Stimulated activated CD8-positive, alpha-beta memory T cell treated with anti-CD3 and anti-CD28 coated beads, Interleukin-15, amount 100 ng/mL, for 48 hours (primary cell): ENCODE data around the gene DRC1.

ENCODE experiments used
- DNase-seq, 2 donors: peaks; one replicate each; pipeline ENCODE4 v3.0.0-alpha.2; 2020; ENCODE audit warnings: low read depth in 2 of 2

DRC1 gene

DNA sequence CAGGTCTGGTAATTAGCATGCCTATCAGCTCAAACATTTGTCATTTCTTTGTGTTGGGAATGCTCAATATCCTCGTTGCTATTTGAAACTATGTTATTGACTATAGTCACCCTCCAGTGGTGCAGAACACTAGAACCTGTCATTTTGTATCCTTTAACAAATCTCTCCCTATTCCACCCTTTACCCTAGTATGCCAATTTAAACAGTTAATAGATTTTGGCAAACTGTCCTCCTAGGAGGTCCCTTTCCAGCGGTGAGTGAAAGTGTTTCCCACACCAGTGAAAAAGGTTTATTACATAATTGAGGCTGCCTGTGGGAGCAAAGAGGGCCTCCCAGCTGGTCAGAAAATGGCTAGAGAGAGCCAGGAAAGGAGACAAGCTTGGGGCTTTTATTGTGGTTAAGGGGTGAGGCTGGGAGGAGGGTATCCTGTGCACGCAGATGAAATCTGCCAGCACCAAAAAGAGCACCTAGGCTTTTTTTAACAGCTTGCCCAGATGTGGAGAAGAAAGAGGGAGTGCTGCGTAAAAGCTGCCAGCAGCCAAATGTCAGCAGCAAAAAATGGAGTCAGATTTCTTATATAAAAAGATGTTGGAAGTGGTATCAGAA is 1.8 kb upstream of the DRC1 start:
- no peak for DNase-seq

DNA sequence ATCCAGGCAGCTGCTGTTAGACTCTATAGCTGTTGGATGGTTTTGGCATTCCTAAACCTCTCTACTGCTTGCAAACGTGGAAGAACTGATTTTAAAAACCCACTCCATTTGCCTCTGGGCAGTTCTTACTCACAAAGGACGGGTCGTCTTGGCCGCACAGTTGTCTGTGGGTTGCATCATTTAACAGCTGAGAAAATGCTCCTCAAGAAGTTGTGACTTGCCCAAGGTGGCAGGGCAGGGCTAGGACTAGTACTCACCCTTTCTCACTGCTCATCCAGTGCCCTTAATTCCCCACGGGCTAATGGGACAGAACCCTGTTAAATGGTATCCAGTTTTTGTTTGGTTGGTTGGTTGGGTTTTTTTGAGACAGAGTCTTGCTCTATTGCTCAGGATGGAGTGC is 997 bp upstream of the DRC1 start:
- no peak for DNase-seq

DNA sequence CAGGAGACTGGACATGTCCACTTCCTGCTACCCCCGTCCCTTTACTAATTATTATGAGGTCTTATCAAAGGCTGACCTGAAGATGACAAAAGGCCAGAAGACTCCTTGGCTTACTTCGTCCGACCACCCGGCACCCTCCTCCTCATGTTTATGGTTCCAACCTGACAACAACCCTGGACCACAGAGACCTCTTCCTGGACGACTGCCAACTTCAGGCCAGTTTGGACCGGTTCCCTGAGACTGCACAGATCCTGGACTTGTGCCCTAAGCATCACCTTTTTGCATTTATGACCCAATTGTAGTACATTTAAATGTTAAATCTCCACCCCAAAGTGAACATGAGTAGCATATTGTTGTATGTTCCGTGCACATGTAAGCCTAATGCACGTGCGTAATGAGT is 5.8 kb downstream of the DRC1 start:
- no peak for DNase-seq

DNA sequence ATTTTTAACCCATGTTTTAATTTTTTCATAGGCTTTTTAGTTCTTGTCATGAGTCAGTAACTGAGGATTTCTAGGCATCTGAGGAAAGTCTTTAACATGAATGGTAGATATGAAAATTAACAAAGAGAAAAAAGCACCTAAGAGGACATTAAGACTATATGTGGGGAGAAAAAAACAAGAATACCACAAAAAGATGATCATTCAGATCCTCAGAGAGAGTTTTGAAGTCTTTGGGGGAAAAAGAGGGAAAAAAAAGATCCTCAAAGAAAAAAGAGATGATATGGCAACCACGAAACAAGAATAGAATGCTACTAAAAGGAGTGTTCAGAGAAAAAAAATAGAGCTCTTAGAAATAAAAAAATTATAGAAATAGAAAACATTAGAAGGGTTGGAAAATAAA is 8.1 kb downstream of the DRC1 start:
- DNase-seq, result no peak

DNA sequence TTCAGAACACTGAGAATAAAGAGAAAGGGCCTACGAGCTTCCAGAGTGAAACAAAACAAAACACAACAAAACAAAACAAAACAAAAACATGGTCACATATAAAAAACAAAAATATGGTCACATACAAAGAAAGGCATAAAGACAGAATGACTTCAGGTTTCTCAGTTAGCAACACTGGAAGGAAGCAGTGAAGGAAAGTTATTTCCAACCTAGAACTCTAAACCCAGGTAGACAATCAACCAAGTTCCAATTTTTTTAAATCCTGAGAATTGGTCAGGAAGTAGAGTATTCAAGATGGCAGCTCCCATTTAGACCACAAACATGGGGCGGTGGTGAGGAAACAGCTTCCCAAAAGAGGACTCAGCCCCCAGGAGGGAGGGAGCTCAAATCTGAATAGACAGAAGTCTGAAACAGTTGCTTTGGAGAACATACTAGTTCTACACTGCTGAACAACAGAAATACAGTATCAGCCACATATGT is 9.1 kb downstream of the DRC1 start:
- DNase-seq, result no peak

DNA sequence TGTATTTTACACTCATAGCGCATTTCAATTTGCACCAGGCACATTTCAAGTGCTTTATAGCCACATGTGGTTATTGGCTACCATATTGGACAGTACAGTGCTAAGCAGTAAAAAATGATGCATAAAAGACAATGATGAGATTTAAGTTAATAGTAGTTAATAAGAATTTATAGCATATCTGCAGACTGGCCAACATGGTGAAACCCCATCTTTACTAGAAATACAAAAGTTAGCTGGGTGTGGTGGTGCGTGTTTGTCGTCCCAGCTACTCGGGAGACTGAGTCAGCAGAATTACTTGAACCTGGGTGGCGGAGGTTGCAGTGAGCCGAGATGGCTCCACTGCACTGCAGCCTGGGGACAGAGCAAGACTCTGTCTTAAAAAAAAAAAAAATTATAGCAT is 9.7 kb downstream of the DRC1 start:
- no peak for DNase-seq

DNA sequence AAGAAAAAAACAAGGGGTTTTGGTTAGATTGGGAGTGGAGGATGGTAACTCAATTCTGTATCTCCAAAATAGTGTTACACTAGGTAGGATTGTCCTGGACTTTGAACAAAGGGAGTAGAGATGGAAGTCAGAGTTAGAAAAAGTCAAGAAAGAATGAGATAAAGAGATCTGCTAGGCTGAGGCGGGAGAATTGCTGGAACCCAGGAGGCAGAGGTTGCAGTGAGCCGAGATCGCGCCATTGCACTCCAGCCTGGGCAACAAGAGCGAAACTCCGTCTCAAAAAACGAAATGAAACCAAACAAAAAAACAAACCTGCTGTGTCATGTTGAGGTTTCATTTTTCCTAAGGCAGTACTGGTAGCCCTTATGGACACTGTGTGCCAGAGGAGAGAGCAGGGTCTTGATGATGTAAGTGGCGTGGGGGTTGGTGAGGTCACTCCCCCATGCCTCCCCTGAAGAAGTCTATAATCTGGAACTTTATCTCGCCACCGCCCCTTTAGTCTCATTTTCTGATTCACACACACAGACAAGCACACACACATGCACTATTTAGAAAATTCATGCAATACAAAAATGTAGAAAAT is 10.5 kb downstream of the DRC1 start:
- DNase-seq, result peak in 1 of 2 donors; percentile 5

DNA sequence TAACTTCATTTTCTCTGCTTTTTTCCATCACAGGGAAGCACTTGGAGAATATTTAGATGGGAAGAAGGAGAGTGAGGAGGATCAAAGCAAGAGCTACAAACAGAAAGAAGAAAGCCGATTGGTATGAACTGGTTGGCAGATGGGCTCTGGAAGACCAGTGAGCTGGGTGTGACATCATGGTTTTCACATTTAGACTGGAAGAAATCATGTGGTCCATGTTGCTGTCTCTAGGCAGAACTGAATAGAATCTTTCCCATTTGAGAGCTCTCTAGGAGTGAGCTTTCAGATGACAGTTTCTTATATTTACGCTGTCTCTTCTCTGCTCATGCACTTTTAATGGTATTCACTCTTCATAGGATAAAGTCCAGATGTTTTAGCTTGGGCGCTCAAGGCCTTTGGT is 12.6 kb downstream of the DRC1 start:
- DNase-seq, result no peak

DNA sequence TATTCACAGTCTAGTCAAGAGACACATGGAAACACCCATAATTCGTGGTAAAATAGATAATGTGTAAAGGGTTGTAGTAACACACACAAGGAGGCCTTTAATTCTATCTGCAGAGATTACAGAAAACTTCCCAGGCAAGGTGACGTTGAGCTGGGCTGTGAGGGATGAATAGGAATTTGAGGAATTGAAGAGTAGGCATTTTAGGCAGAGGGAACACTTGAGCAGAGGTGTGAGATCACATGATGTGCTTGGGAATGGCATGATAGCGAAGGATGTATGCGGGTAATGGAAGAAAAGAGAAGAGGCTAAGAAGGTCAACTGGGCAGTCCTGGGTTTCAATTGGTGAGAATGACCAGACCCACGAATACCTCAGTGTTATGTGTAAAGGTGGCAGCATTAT is 20.2 kb downstream of the DRC1 start:
- DNase-seq, result no peak

DNA sequence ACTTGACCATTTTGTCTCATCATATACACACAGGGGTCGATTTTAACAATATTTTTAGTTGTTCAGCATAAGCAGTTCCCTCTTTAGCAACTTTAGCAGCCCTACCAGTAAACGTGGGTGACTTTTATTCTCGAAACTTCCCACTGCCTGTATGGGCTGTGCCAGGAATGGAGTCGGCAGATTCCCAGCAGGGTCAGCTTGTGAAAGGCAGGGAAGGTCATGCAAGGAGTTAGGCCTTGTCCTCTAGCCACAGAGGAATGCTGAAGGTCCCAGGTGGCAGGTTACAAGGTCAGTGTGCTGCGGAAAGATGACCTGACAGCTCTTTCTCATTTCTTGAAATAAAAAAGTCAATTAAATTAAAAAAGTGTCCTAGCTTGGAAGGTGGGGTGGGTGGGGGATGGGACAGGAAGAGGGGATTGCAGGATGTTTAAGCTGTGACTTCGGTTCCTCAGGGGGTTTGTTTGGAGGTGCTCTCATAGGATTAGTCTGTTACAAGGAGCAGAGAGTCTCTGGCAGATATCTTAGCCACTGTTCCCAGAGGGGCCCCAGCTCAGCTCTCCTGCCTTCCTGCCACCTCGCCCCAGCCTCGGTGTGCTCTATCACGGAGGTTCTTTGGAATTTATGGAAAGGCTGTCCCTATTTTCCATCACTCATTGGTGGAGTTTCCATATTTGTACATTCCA is 21.4 kb downstream of the DRC1 start:
- no peak for DNase-seq

DNA sequence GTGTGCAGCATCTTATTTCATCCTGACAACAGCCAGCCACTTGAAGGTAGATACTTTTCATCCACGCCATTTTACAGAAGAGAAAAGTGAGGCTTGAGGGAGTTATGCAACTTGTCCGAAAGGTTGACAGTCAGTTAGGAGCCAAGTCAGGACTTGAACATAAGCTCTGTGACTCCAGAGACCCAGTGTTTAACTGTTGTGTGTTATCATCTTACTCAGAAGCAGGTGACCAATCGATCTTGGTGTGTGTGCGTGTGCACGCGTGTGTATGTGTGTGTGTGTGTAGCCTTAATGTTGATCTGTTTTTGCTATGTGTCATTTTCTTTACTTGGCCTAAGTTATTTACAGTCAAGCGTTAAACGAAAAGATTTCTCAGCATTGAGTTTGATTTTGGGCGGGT is 22.0 kb downstream of the DRC1 start:
- no peak for DNase-seq

DNA sequence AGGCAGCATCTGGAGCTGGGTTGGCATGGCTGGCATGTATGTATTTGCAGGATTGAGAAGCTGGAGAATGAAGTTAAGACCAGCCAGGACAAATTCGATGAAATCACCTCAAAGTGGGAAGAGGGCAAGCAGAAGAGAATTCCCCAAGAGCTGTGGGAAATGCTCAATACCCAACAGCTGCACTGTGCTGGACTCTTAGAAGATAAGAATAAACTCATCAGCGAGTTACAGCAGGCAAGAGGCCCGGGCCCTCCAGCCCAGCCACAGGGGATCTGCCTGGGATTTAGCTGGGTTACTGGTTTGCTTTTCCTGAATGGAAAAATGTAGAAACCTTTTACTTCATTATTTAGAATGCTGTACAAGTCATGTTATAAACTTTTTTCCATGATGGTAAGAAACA is 22.5 kb downstream of the DRC1 start:
- DNase-seq, result no peak

DNA sequence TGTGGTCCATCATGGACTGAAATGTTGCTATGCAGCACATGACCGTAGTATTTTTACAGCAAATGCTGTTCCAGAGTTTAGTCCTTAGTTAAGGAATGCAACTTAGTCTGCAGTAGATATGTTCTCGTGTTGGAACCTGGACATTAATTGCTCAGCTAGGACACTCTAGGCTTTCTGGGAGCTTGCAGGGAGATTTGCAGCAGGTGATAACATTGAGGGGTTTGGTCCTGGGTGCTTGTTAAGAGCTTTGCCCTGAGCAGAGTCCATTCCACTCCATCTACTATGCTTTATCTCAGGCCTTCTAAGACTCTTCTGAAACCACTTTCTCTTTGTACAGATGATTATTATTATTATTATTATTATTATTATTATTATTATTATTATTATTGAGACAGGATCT is 27.1 kb downstream of the DRC1 start:
- no peak for DNase-seq

DNA sequence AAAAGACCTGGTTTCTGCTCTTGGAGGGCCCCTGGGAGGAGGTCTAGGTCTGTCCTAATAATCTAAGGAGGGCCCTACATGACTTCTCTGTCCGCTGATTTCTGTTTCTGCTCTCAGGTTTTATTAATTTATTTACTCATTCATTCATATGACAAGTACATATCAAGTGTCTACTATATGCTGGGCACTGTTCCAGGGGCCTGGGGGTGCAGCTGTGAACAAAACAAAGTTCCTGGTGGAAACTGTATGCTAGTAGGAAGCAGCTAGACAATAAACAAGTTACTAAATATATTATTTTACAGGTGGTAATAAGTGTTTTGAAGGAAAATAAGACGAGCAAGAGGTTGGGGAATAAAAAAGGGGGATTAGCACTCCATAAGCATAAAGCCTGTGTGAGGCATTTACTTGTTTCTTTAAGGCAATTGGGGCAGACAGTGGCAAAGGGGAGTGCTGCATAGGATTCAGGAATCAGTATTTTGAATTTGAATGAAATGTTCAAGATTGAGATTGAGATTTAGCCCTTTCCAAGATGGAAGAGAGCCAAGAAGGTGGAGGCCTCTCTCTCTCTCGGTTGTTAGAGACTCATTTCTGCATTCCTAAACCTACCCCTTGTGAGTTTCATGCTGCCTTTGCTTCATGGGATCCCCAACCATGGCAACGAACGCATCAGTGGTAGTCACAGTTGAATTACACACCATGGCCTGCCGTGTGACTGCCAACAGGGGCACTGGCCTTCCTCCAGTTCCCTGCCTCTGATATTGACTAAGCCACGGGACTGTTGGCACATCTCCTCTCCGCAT is 28.3 kb downstream of the DRC1 start:
- no peak for DNase-seq

DNA sequence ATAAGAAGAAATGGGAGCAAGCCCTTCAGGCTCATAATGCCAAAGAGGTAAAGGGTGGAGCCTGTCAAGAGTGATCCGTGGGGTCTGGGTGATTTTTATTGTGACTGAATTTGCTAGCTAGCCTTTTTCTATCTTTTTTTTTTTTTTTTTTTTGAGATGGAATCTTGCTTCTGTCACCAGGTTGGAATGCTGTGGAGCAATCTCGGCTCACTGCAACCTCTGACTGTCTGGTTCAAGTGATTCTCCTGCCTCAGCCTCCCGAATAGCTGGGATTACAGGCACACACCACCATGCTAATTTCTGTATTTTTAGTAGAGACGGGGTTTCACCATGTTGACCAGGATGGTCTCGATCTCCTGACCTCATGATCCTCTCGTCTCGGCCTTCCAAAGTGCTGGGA is 29.1 kb downstream of the DRC1 start:
- no peak for DNase-seq

DNA sequence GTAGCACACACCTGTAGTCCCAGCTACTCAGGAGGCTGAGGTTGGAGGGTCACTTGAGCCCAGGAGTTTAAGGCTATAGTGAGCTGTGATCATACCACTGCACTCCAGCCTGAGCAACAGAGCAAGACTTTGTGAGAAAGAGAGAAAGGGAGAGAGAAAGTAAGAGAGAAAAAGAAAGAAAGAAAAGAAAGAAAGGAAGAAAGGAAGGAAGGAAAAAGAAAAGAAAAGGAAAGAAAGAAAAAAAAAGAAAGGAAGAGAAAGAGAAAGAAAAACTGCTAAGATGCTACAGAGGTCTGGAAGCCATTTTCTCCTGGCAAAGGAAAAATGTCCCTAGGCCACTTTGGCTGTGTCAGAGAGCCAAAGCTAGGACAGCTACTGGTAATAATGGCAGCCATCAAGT is 30.6 kb downstream of the DRC1 start:
- no peak for DNase-seq

DNA sequence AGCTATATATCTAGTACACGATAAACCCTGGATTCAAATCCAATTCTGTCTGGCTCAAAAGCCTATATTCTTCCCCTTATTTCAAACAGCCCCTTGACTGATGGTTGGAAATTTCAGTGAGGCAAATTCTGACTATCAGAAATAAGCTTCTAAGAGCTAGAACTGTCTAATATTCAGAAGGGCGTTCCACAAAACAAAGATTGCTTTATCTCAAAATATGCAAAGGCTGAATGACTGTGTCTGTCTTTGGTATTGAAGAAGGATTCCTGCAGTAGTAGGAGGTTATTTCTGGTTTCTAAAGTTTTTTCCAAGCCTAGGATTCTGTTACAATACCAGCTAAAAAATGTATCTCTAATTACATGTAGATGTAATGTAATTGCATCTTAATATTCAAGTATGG is 31.1 kb downstream of the DRC1 start:
- no peak for DNase-seq

DNA sequence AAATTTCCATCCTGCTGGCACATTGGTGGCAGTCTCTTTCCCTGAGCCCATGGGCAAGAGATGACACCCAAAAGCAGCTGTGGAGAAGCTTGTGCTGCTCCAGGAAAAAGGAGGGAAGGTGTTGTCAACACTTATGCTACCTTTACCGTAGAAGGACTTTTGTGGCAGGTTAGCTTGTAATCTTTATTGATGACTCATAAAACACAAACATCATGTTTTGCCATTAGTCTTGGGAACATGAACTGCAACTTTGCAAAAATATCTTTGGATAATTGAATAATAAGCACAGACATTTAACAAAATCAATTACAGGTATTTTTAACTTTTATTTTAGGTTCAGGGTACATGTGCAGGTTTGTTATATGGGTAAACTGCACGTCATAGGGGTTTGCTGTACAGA is 33.4 kb downstream of the DRC1 start:
- no peak for DNase-seq

DNA sequence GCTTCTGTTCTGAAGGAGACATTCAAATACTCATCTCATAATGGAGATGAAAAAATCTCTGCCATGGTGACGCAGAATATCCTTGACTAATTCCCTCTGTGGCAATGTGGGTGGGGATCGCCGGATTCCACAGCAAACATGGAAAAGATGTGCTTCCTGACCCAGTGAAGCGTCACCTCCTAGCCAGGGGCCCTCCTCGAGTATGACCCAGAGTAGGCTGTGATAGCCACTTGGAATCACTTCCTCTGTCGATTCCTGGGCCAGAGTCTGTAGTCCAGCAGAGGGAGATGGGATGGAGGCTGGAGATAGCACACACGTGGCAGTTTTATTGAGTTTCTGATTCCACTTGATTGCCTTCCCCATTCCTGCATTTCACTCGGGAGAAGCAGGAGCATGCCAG is 36.8 kb downstream of the DRC1 start:
- no peak for DNase-seq

DNA sequence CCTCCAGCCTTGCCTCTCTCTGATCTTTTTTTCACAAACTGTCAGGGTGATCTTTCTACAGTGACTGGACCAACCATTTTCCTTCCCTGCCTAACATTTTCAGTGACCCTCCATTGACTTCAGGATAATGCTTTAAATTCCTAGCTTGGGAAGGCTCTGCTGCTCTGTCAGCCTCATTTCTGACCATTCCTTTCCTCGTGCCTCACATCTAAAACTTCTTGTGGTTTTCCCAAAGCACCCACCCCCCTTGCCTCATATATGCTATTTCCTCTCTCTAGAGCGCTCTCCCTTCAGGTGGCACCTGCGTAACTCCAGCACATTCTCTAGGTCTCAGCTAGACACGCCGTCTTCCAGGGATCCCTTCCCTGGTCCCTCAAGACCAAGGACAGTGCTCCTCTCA is 37.2 kb downstream of the DRC1 start:
- no peak for DNase-seq

DNA sequence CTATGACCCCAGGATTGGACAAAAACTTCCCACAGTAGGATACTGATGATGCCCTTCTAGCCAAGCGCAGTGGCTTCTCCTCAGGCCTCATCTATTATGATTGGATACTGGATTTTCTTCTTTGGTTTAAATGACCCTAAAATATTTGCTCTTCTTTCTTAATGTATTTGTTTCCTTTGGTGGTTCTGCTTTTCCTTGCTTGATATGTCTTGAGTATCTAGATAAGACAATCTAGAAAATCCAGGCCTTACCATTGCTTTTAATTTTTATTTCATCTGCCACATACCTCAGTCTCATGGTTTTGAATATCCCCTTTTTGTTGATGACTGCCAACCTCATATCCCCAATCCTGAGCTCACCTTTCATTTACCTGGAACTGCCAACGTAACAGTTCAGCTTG is 40.6 kb downstream of the DRC1 start:
- no peak for DNase-seq

DNA sequence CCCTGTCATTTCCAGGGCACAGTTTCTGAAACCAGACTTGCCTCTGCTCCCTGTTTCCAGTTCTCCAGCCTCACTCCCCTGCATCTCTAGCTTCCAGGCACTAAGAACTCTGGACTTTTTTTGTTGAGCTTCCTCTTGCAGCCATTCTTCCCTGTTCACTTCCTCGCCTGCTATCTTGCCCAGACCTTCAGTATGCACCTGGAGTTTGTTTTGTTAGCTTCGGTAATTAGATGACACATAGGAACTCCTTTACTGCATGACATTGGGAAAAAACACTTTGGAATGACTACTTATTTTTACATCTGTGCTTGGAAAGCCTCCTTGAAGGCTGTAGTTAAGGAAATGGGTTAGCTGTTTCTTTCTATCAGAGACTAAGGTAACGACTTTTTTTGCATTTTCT is 41.0 kb downstream of the DRC1 start:
- DNase-seq, result no peak

DNA sequence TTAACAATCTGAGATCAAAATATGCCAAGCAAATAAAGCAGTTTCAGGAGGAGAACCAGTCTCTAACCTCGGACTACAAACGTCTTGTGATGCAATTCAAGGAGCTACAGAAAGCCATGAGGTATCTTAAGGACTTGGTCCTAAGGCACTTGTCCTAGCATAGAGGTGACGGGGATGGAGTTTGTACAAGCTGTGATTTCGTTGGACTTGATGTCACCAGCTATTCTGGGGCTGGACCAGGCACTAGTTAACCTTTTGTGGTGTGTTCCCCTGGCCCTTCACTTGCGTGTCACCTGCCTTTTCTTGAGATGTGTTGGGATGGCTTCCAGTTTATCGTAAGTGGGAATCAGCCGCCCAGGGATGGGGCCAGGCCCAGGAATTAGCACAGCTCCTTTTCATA is 42.5 kb downstream of the DRC1 start:
- DNase-seq, result no peak
